GM18951 (cell line): Measurements from ENCODE around the gene UBASH3A.
"Not testable (repeated sequence)": the region's sequence is repeated elsewhere in the genome, so short reads cannot be mapped to it uniquely, and the experiment has no call there.

Source experiments
- POLR2A ChIP-seq: IDR thresholded peaks from 4 replicates; pipeline ENCODE4 v1.6.1; 2011; ENCODE audit warnings: mild to moderate bottlenecking; ENCODE audit not compliant: insufficient read length, insufficient read depth; ENCODE audit errors: extremely low read depth
- in situ Hi-C: fragments of 300-500 bp; cut with MboI; formaldehyde crosslinking; loops from one replicate; pipeline ENCODE4 v1.12.0; 2022; ENCODE audit warnings: low sequenced_read_pairs, mixed read lengths, inconsistent platforms; ENCODE audit not compliant: unreplicated experiment

The UBASH3A gene

DNA sequence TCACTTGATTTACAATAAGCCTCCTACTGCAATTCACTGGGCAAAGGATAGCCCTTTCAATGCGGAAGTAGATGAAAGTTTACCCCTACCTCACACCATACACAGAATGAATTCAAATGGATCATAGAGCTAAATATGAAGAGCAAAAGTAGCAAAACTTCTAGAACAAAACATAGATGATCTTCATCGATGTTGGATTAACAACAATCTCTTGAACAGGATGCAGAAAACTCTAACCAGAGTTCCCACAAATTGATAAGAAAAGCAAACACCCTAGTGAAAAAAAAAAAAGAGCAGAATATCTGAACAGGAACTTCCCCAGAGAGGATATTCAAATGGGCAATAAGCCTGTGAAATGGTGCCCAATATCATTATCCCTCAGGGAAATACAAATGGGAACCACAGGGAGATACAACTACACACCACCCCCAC lies 1.9 kb upstream of the UBASH3A start:
- in situ Hi-C loops: no loop called here
- no peak for TF ChIP-seq POLR2A

GRCh38 chr21:42404539-42404938 lies 837 bp downstream of the UBASH3A start:
- in situ Hi-C loops: no loop called here
- no peak for TF ChIP-seq POLR2A

GRCh38 chr21:42405064-42406013 lies 1.6 kb downstream of the UBASH3A start:
- in situ Hi-C loops: no loop called here
- no peak for TF ChIP-seq POLR2A

- in situ Hi-C loops: no loop called here
- no peak for TF ChIP-seq POLR2A
Observed at GRCh38 chr21:42406201-42406621, 2.5 kb downstream of the UBASH3A start.

GRCh38 chr21:42406866-42407265 lies 3.2 kb downstream of the UBASH3A start:
- in situ Hi-C loops: no loop called here
- no peak for TF ChIP-seq POLR2A

- in situ Hi-C loops: no loop called here
Observed at GRCh38 chr21:42407476-42407875, 3.8 kb downstream of the UBASH3A start.

DNA sequence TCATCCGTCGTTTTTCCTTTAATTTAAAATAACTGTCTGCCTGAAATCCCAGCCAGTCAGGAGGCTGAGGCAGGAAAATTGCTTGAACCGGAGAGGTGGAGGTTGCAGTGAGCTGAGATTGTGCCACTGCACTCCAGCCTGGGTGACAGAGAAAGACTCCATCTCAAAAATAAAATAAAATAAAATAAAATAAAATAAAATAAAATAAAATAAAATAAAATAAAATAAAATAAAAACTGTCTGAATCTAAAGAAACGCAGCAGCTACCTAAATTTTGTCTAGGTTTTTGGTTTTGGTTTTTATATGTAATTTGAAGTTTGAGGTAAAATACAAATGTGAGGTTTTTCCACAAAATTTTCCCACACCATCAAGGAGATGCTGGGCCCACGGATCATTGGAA lies 5.0 kb downstream of the UBASH3A start:
- in situ Hi-C loops: not testable (repeated sequence)

More at GRCh38 chr21:42407476-42407875, 3.8 kb downstream of the UBASH3A start:
- no peak for TF ChIP-seq POLR2A

GRCh38 chr21:42409366-42409765 lies 5.7 kb downstream of the UBASH3A start:
- TF ChIP-seq POLR2A: no peak
- in situ Hi-C loops: no loop called here

DNA sequence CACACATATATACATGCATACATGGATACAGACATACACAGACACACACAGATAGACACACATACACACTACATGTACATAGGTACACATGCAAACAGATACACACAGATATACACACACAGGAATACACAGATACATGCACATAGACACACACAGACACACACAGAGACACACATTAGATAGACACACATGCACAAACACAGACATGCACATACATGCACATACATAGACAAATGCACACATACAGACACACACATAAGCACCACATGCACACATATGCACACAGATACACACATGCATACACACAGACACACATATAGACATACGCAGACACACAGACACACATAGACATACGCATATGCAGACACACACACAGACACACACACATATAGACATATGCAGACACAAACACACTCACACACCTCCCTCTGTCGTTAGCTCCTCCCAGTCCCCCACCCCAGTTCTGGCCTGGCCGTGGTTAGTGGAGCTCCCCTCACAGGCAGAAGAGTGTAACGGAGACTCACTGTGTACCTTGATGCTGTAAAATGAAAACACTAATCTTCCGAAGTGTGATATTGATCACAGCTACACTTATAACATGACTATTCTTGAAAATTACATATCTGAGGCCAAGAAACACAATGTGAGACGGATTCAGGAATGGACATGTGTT lies 7.6 kb downstream of the UBASH3A start:
- in situ Hi-C loops: no loop called here
- TF ChIP-seq POLR2A: no peak

DNA sequence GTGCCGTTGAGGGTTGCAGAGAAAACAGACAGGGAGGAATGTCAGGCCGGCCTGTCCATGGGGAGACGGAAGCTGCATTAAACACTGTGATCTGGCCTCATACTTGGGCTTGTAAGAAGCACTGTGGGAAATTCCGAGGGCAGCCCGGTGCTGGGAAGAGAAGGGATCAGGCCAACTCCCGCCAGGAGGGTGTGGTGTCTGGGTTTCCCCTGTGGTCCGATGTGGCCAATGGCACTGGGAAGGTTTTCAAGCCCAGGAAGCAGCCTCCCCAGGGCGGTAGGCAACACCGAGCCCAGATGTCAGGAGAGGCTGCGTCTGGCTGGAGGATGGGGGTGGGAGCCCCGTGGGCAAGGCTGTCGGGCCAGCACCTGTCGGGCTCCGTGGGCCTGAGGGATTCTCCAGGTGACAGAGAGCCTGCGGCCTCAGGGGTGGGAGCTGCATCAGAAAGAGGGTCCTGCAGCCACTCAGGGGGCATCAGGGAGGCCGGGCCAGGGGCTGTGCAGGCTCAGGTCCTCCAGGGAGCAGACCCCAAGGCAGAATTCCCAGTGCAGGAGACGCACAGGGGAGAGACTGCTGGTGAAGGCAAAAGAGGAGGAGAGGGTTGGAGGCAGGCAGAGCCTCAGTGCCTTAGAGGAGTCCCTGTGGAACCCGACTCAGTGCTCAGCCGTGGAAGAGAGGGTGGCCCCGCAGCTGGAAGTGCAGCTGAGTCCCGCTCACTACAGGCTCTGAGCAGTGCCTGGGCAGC lies 8.4 kb downstream of the UBASH3A start:
- TF ChIP-seq POLR2A: no peak
- in situ Hi-C loops: no loop called here

- no peak for TF ChIP-seq POLR2A
- in situ Hi-C loops: no loop called here
Observed at GRCh38 chr21:42412636-42412933, 8.9 kb downstream of the UBASH3A start.

- in situ Hi-C loops: no loop called here
- TF ChIP-seq POLR2A: no peak
Observed at GRCh38 chr21:42413093-42413492, 9.4 kb downstream of the UBASH3A start.

DNA sequence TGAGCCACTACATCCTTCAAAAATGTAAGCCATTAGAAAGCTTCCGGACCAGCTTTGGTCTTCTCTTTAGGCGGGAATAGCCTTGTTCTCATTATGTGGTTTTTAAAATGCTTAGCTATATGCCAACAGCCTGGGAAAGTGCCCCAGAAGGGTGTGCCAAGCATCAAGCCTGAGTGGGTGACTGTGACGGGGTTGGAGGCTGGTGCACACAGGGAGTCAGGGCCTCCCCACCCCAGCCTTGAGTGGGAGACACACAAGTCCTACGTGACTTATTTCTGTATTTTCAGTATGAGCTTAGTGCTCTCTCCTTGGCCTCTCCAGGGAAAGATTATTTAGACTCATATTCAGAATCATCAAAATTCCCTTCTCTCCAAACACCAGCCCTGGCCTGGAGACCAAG lies 9.8 kb downstream of the UBASH3A start:
- TF ChIP-seq POLR2A: no peak

More for the DNA sequence above, 9.8 kb downstream of the UBASH3A start:
- in situ Hi-C loops: no loop called here
